Activated naive CD8-positive, alpha-beta T cell treated with anti-CD3 and anti-CD28 coated beads for 36 hours (primary cell): ENCODE data around the gene CAMTA1. TPM values are rescaled to one million over a fixed set of nuclear protein-coding genes. Genes with fewer than 3 reads are reported as not detected.
A peak's percentile ranks its signal among the peaks of the same experiment; 100 is the strongest.

Source experiments
- DNase-seq: peaks from one replicate; pipeline ENCODE4 v3.0.0; 2021
- H3K27ac Mint-ChIP-seq: one replicate; pipeline ENCODE4 v1.8.0; 2022; ENCODE audit warnings: mild to moderate bottlenecking, moderate library complexity, mixed read lengths
- H3K27me3 Mint-ChIP-seq: one replicate; pipeline ENCODE4 v1.8.0; 2022; ENCODE audit warnings: mild to moderate bottlenecking, mixed read lengths
- H3K36me3 Mint-ChIP-seq: one replicate; pipeline ENCODE4 v1.8.0; 2021; ENCODE audit warnings: mild to moderate bottlenecking, mixed read lengths
- H3K4me1 Mint-ChIP-seq: one replicate; pipeline ENCODE4 v1.8.0; 2021; ENCODE audit warnings: mixed read lengths
- H3K4me3 Mint-ChIP-seq: one replicate; pipeline ENCODE4 v1.8.0; 2022; ENCODE audit warnings: mild to moderate bottlenecking, moderate library complexity, mixed read lengths
- H3K9me3 Mint-ChIP-seq: one replicate; pipeline ENCODE4 v1.8.0; 2022; ENCODE audit warnings: mixed read lengths
- total RNA-seq, 2 experiments: library from RNA; stranded (reverse); gene quantifications; one replicate each; pipeline ENCODE4 v1.2.3, GENCODE V29; 2021

The CAMTA1 gene
- total RNA-seq, 2 experiments from 2014 or later, result 70.4 to 71.4 TPM

DNA sequence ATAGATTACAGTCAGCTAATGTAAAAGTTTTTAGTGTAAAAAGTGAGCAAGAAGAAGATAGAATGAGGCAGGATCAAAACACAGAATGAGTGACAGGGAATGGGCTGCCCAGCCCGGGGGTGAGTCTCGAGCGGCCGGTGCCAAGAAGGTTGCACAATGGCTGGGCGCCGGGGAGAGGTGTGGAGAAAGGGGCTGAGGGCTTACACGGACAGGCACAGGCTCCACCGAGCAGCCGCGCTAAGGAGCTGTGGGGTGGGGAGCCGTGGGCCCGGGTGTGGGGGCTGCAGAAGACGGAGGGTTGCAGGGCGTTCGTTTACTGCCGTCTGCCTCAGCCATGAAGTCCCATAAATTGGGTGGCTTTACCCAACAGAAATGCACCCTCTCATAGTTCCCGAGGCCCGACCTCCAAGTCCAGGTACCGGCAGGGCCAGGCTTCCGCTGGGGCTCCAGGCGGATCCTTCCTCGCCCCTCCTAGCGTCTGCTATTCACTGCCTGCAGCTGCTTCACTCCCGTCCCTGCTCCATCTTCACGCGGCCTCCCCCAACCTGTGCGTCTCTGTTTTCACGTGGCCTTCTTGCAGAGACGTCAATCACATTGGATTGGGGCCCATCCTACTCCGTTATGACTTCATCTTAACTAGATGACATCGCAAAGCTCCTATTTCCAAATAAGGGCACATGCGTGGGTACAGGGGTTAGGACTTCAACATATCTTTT lies 277.2 kb downstream of the CAMTA1 start:
- H3K27ac Mint-ChIP-seq, result no peak overlapping the region
- H3K9me3 Mint-ChIP-seq, result no peaks in the 10 kb centered on the region
- H3K4me1 Mint-ChIP-seq, result no peaks in the 10 kb centered on the region
- no peak for DNase-seq
- H3K4me3 Mint-ChIP-seq, result no peak overlapping the region
- no peaks in the 10 kb centered on the region for H3K36me3 Mint-ChIP-seq
- H3K27me3 Mint-ChIP-seq, result peaks cover 11% of the 10 kb centered on the region

DNA sequence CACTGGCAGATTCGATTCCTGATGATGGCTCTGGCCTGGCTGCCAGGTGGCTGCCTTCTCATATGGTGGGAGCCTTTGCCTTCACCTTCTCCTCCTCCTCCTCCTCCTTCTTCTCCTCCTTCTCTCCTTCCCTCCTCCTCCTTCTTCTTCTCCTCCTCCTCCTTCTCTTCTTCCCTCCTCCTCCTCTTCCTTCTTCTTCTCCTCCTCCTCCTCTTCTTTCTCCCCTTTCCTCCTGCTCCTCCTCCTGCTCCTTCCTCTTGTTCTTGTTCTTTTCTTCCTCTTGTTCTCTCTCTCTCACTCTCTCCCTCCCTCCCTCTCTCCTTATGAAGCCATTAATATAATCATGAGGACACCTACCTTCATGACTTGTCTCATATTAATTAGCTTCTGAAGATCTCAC lies 278.7 kb downstream of the CAMTA1 start:
- H3K27ac Mint-ChIP-seq, result no peak overlapping the region
- H3K27me3 Mint-ChIP-seq, result peaks cover 11% of the 10 kb centered on the region
- no peaks in the 10 kb centered on the region for H3K36me3 Mint-ChIP-seq
- no peak overlapping the region for H3K4me3 Mint-ChIP-seq
- H3K9me3 Mint-ChIP-seq, result no peaks in the 10 kb centered on the region
- no peak for DNase-seq
- no peaks in the 10 kb centered on the region for H3K4me1 Mint-ChIP-seq

DNA sequence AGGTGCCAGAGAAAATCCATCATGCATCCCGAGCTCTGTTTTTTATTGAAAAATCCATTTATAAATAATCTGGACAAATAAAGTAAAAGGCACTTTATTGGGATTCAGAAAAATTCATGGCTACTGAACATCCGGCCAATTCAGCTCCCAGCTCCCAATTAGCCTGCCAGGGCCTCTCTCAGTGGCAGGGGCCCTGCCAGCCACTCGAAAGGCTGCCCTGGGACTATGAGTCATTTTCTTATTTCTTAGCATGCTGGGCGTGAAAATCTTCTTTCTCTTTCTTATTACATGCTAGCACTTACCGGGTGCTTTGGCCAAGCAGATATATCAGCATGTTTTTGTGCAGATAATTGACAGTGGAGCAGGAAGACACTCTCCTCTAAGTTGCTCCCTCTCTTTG lies 283.3 kb downstream of the CAMTA1 start:
- peaks cover 2% of the 10 kb centered on the region for H3K4me1 Mint-ChIP-seq
- H3K9me3 Mint-ChIP-seq, result no peaks in the 10 kb centered on the region
- no peak for DNase-seq
- H3K27me3 Mint-ChIP-seq, result peaks cover 28% of the 10 kb centered on the region
- no peaks in the 10 kb centered on the region for H3K36me3 Mint-ChIP-seq
- no peak overlapping the region for H3K4me3 Mint-ChIP-seq
- no peak overlapping the region for H3K27ac Mint-ChIP-seq

DNA sequence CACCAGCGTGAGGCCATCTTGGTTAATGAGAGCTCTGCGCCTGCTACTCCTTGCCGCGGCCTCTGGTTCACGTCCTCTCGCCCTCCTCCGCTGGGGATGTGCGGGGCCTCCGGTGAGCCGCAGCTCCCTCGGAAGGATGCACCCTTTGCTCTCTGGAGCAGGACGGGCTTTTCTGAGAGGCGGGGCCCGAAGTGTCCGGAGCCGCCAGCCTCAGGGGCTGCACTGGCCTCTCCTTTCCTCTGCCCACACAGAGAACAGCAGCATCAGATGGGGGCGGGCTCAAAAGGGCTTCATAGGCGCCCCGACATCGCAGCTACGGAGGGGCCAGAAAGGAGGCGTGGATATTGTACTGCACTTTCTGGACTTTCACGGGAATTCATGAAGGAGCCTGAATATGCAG lies 284.7 kb downstream of the CAMTA1 start:
- no peak overlapping the region for H3K27ac Mint-ChIP-seq
- DNase-seq, result no peak
- H3K4me1 Mint-ChIP-seq, result peaks cover 2% of the 10 kb centered on the region
- H3K4me3 Mint-ChIP-seq, result no peak overlapping the region
- no peaks in the 10 kb centered on the region for H3K36me3 Mint-ChIP-seq
- H3K9me3 Mint-ChIP-seq, result no peaks in the 10 kb centered on the region
- H3K27me3 Mint-ChIP-seq, result peaks cover 22% of the 10 kb centered on the region

DNA sequence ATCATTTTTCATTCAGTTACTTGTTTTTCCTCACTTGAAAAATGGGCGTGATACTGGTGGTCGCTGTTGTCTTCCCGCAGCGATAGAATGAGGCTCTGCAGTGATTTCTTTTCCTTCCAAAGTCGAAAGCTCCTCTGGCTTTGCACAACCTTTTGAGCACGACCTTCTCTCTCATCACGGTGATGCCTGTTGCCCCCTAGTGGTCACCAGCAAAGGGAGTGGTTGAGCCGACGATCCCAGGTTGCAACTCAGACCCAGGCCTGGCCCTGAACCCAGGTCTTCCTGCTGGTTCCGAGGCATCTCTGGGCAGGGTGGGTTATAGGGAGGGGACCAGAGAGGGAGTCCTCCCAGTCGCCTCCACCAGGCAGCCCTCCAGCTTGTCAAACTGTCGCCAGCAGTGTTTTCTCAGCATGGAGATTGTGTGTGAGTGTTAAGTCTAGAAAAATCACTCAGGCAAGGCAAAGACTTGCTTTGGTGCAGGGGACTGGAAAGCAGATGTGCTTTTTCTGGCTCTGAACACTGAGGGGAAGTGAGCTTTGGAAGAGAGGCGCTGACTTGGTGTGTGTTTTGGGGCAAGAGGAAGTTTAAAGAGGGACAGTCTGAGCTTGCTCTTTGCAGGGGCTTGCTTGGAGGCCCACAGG lies 285.3 kb downstream of the CAMTA1 start:
- Mint-ChIP-seq H3K4me1 (peaks cover 2% of the 10 kb centered on the region), H3K36me3 (no peaks in the 10 kb centered on the region), H3K9me3 (no peaks in the 10 kb centered on the region), H3K27ac (no peak overlapping the region), H3K27me3 (peaks cover 24% of the 10 kb centered on the region), H3K4me3 (no peak overlapping the region)
- DNase-seq, result peak; percentile 46

DNA sequence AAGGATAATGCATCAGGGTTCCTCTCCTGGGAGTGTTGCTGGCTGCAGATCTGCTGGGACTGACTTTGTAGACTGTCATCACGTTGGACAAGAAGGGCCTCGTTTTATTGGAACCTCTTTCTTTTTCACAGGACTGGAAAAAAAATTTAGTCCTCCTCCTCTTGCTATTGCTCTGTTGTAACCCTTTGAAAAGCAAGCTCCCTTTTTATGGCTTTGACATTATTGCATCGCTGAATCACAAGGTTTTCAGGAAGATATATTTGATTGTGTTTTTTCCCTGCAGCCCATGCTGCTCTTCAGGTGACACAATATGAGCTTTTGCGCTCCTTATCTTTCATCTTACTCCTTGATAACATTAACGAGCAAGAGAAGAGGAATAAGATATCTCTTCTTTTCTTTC lies 290.9 kb downstream of the CAMTA1 start:
- Mint-ChIP-seq H3K36me3 (no peaks in the 10 kb centered on the region), H3K27me3 (peaks cover 23% of the 10 kb centered on the region), H3K4me3 (no peak overlapping the region), H3K9me3 (peaks cover 11% of the 10 kb centered on the region), H3K27ac (no peak overlapping the region), H3K4me1 (no peaks in the 10 kb centered on the region)
- DNase-seq, result no peak

DNA sequence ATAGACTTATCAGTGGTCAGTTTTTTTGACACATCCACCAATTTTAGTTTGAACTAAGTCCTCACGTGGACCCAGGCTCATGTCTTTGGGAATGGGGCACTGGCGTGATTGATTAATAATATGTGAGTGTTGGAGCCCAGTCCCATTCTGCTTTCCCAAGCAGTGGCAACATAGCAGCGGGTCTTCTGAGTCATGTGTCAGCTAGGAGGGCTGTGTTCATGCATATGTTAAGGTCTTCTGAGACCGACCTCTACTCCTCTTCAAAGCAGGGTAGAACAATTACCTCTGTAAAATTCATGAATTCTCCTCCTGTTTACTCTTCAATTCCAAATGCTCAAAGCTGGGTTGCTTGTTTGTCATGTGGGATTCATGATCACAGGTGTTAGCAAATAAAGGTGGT lies 291.3 kb downstream of the CAMTA1 start:
- H3K27ac Mint-ChIP-seq, result no peak overlapping the region
- no peaks in the 10 kb centered on the region for H3K4me1 Mint-ChIP-seq
- H3K36me3 Mint-ChIP-seq, result no peaks in the 10 kb centered on the region
- H3K4me3 Mint-ChIP-seq, result no peak overlapping the region
- DNase-seq, result no peak
- H3K27me3 Mint-ChIP-seq, result peaks cover 23% of the 10 kb centered on the region
- H3K9me3 Mint-ChIP-seq, result peaks cover 12% of the 10 kb centered on the region

DNA sequence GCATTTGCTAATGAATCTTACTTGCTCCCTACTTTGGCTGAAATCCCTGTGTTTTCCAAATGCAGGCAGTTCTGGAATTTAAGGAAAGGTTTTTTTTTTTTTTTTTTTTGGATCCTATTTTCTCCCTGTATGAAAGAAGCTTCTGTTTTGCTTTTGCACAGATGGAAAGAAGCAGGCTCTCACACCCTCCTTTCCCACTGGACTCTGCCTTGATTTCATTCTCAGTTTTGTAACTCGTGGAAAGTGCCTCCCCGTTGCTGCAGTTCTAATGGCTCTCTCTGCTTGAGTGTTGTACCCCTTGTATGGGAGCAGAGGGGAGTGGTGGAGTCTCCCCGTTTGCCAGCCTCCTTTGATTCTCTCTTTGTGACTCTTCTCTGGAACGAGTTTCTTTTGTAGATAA lies 291.9 kb downstream of the CAMTA1 start:
- Mint-ChIP-seq H3K27ac (no peak overlapping the region), H3K36me3 (no peaks in the 10 kb centered on the region), H3K27me3 (peaks cover 23% of the 10 kb centered on the region), H3K9me3 (peaks cover 12% of the 10 kb centered on the region), H3K4me3 (no peak overlapping the region), H3K4me1 (no peaks in the 10 kb centered on the region)
- DNase-seq, result no peak

DNA sequence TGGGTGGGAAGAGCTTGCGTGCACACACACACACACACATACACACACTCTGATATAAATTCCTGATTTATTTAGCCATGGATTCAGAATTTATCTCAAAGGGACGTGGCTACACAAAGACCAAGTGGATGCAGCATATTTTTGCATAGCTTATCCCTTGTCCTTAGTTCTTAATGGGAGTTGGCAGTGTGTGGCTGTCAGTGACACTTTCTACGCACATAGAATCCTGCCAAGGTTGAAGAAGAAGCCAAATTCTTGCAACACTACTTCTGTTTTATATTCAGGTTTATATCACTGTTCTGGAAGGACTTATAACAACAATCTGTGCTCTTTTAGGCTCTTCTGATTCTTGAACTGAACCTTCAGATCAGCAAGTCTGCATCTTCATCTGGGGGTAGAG lies 292.7 kb downstream of the CAMTA1 start:
- no peaks in the 10 kb centered on the region for H3K4me1 Mint-ChIP-seq
- no peak overlapping the region for H3K27ac Mint-ChIP-seq
- peaks cover 19% of the 10 kb centered on the region for H3K27me3 Mint-ChIP-seq
- no peak overlapping the region for H3K4me3 Mint-ChIP-seq
- H3K36me3 Mint-ChIP-seq, result no peaks in the 10 kb centered on the region
- peaks cover 12% of the 10 kb centered on the region for H3K9me3 Mint-ChIP-seq
- DNase-seq, result no peak

DNA sequence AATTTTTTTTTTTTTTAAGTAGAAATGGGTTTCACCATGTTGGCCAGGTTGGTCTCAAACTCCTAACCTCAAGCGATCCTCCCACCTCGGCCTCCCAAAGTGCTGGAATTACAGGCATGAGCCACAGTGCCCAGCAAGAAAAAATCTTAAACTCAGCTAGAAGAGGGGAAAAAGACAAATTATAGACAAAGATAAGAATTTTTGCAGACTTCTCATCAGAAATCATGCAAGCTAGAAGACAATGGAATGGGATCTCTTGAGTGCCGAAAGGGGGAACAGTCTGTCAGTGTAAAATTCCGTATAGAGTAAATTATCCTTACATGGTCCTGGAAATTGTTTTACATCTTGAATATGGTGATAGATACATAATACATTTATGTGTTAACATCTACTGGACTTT lies 294.4 kb downstream of the CAMTA1 start:
- peaks cover 12% of the 10 kb centered on the region for H3K9me3 Mint-ChIP-seq
- no peak overlapping the region for H3K4me3 Mint-ChIP-seq
- no peaks in the 10 kb centered on the region for H3K4me1 Mint-ChIP-seq
- no peaks in the 10 kb centered on the region for H3K36me3 Mint-ChIP-seq
- no peak for DNase-seq
- H3K27me3 Mint-ChIP-seq, result peaks cover 19% of the 10 kb centered on the region
- H3K27ac Mint-ChIP-seq, result no peak overlapping the region

DNA sequence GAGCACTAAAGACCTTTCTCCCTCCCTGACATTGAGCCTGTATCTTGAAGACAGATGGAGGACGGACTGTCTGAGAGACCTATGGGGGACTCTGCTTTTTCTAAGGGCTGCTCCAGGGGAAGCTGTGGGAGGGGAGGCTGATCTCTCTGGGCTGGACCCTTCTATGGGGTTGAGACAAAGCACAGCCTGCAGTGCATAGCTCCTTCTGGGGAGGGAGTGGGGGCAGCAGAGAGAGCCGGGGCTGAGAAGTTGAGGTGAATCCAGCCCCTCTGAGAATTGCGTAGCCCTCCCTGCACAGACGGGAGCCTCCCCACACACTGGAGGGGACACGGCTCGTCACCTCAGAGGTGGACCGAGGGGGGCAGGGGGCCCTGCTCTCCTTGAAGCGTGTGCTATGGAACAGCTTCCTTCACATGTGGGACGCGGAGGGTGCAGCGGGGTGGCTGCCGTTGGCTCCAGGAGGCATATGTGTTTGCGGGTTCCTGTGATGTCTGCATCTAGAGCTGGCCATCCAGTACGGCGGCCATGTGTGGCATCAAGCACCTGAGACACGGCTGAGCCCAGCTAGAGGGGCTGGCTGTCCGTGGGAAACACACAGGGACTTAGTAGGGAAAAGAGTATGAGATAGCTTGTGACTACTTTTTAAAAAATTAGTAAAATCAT lies 299.1 kb downstream of the CAMTA1 start:
- no peak overlapping the region for H3K4me3 Mint-ChIP-seq
- peaks cover 8% of the 10 kb centered on the region for H3K9me3 Mint-ChIP-seq
- no peaks in the 10 kb centered on the region for H3K36me3 Mint-ChIP-seq
- no peak overlapping the region for H3K27ac Mint-ChIP-seq
- no peaks in the 10 kb centered on the region for H3K4me1 Mint-ChIP-seq
- no peak for DNase-seq
- no peaks in the 10 kb centered on the region for H3K27me3 Mint-ChIP-seq

DNA sequence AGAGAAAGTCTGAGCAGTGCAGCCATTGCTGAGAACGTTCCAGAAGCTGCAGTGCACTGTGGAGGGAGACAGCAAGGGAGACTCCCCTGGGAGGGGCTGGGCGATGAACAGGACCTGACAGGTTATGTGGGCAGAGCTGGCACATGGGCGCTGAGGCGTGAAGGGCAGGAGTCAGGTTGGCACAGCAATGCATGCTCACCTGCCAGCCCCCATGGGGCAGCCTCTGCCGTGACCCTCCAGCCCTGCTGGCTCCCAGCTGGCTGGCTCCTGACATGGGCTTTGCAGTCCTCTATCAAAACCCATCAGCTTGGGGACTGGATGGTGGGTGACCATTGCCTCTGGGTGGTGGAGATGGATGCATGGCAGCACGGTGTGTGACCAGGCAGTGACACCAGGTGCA lies 300.3 kb downstream of the CAMTA1 start:
- Mint-ChIP-seq H3K4me3 (no peak overlapping the region), H3K27me3 (no peaks in the 10 kb centered on the region), H3K27ac (no peak overlapping the region), H3K36me3 (no peaks in the 10 kb centered on the region), H3K9me3 (peaks cover 3% of the 10 kb centered on the region), H3K4me1 (no peaks in the 10 kb centered on the region)
- DNase-seq, result no peak

DNA sequence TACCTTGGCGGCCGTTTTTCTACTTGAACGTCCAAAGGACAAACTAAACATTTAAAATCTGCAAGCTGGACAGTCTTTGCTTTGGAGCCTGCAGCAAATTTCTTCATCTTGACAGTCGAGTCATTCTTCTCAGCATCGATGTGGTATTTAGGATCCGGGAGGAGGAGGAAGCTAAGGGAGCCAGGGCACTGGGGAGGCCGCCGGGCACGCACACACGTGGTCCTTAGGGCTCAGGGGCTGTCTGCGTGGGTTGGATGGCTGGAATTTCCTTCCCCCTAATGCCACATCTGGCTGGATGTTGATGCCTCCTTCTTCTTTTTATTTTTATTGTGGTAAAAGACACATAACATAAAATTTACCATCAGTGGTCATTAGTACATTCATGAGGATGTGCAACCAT lies 300.9 kb downstream of the CAMTA1 start:
- H3K9me3 Mint-ChIP-seq, result peaks cover 1% of the 10 kb centered on the region
- H3K4me3 Mint-ChIP-seq, result no peak overlapping the region
- H3K27me3 Mint-ChIP-seq, result no peaks in the 10 kb centered on the region
- no peak for DNase-seq
- no peak overlapping the region for H3K27ac Mint-ChIP-seq
- no peaks in the 10 kb centered on the region for H3K4me1 Mint-ChIP-seq
- H3K36me3 Mint-ChIP-seq, result no peaks in the 10 kb centered on the region

DNA sequence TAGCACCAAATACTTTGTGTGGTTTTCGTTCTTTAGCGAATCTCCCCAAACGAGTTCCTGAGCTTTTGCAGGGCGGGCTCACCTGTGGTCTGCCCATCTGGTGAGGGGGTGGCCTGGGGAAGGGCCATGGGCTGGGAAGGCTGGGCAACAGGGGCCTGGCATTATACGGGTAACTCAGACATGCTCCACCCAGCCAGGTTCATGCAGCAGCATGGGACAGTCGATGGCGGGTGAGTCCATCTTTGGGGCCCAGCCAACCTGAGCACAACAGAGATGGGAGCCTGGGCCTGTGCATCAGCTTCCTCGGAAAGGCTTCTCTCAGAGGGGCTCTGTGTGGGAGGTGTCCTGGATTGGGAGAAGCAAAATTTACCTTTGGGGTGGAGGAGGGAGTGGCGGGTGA lies 302.6 kb downstream of the CAMTA1 start:
- H3K9me3 Mint-ChIP-seq, result no peaks in the 10 kb centered on the region

DNA sequence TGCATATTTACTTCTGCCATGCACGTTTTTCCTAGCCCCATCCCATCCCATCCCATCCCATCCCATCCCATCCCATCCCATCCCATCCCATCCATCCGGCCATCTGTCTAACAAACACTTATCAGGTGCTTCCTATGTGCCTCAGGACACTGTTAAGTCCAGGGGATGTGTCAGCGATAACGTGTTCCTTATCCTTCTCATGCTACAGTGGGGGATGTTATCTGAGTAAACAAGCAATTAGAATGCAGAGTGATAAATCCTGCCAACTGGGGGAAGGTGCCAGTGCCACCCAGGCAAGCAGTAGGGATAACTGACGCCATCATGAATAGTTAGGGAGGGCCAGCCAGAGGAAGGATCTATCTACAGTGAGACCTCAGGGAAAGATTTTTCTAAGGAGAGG lies 304.2 kb downstream of the CAMTA1 start:
- DNase-seq, result no peak
- H3K4me1 Mint-ChIP-seq, result no peaks in the 10 kb centered on the region
- no peak overlapping the region for H3K4me3 Mint-ChIP-seq
- no peak overlapping the region for H3K27ac Mint-ChIP-seq
- H3K9me3 Mint-ChIP-seq, result no peaks in the 10 kb centered on the region
- H3K27me3 Mint-ChIP-seq, result no peaks in the 10 kb centered on the region
- no peaks in the 10 kb centered on the region for H3K36me3 Mint-ChIP-seq

More for the DNA sequence above, 302.6 kb downstream of the CAMTA1 start:
- Mint-ChIP-seq H3K36me3 (no peaks in the 10 kb centered on the region), H3K4me1 (no peaks in the 10 kb centered on the region), H3K27me3 (no peaks in the 10 kb centered on the region), H3K4me3 (no peak overlapping the region), H3K27ac (no peak overlapping the region)
- DNase-seq, result no peak

DNA sequence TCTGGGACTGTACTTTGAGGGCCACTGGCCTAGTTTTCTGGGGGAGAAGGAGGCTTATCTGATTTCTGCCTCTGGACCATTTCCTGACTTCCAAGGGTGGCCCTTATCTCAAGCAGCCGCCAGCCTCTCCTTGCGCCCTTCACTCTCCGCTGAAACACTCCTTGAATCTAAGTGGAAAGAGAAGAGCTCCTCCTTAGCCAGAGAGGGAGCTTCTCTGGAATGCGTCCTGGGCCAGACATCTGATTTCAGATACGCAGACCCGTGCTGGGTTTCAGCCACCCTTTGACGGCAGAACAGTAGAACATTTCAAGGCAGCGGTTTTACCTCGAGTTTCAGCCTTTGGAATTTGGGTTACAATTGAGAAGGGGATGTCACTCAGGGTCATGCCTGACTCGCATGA lies 308.0 kb downstream of the CAMTA1 start:
- H3K27ac Mint-ChIP-seq, result no peak overlapping the region
- H3K36me3 Mint-ChIP-seq, result no peaks in the 10 kb centered on the region
- H3K4me1 Mint-ChIP-seq, result no peaks in the 10 kb centered on the region
- H3K27me3 Mint-ChIP-seq, result peaks cover 4% of the 10 kb centered on the region
- no peaks in the 10 kb centered on the region for H3K9me3 Mint-ChIP-seq
- no peak overlapping the region for H3K4me3 Mint-ChIP-seq
- no peak for DNase-seq
